GM19397 (cell line): ENCODE data around the gene AGAP1.
"Not testable (repeated sequence)": the region's sequence is repeated elsewhere in the genome, so short reads cannot be mapped to it uniquely, and the experiment has no call there.

ENCODE experiments used
- ATAC-seq: cut with Tn5 transposase; IDR thresholded peaks from one replicate; pipeline ENCODE4 v1.9.1; 2021; ENCODE audit warnings: mild to moderate bottlenecking, moderate library complexity; ENCODE audit not compliant: unreplicated experiment

Gene AGAP1

GRCh38 chr2:235925250-235925919 lies 431.5 kb downstream of the AGAP1 start:
- ATAC-seq: no peak

DNA sequence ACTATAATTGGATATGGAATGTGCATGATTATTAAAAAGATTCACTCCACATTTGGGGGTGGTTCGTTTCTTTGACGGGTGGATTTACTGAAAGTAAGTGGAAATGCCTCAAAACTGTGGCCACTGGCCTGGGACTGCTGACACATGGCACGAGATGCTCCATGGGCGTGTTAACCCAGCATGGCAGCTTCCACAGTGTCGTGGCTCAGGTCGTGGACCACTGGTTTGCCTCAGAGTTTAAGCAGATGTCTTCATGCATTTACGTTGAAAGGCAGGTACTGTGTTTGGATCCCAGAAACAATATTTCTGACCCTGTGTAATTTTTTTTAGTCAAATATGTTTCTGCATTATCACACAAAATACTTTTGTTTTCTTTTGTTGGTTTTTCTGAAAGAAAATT lies 432.4 kb downstream of the AGAP1 start:
- ATAC-seq: no peak

GRCh38 chr2:235928751-235929370 lies 435.0 kb downstream of the AGAP1 start:
- ATAC-seq: no peak

DNA sequence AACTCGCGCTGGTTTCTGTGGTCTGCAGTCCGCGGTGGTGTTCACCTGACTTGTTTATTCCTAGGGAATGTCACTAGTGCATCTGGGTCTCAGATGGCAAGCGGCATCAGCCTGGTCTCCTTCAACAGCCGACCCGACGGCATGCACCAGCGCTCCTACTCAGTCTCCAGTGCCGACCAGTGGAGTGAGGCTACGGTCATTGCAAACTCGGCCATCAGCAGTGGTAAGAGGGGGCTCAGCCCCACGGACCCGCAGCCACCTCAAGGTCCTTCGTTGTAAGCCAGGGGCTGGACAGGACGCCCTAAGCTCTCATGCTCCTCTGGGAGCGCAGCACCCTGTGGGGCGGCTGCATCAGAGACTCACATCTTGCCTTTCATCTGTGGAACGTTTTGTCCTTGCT lies 436.9 kb downstream of the AGAP1 start:
- ATAC-seq: no peak

DNA sequence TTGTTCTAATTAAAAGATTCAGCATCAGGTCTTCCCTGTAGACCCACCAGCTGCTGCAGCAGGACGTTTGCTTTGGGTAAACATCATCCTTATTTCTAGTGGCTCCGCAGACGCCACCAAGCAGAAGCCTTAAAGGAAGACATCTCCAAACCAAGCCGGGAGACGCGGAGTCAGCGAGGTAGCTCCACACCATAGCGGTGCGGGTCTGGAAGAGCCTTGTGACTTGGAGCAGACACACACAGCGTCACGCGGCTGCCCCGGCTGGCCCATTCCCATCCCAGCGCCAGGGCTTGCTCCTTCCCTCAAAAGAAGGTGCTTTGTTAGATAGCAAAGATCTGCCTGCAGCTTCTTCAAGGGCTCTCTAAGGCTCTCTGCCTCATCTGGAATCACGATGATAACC lies 437.8 kb downstream of the AGAP1 start:
- ATAC-seq: no peak

DNA sequence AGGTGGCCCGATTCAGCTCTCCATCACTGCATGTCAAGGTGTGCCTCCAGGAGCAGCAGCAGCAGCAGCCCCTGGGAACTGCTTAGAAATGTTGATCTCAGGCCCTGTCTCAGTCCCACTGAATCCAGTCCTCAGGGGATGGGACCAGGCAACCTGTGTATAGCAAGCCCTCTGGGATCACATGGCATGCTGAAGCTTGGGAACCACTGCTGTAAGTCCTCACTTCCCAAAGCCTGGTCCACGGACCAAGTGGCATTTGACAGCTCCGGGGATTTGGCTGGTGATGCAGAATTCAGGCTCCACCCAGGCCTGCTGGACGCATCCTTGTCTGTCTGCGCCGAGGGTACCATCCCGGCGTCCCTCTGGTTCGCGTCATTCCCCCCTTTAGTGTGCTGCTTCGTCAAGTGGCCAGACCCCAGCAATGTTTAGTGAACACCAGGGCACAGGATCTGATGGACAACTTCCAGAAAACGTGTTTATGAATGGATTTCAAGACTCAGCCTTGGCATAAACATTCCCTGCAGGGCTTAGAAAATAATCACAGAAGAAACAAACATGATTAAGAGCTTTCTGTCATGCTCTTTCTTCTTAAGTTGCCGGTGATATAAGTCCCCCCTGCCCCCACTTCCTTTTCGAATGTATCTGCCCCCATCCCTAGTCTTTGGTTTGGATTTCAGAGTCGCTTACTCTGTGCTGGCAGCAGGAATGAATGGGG lies 440.4 kb downstream of the AGAP1 start:
- ATAC-seq: no peak

DNA sequence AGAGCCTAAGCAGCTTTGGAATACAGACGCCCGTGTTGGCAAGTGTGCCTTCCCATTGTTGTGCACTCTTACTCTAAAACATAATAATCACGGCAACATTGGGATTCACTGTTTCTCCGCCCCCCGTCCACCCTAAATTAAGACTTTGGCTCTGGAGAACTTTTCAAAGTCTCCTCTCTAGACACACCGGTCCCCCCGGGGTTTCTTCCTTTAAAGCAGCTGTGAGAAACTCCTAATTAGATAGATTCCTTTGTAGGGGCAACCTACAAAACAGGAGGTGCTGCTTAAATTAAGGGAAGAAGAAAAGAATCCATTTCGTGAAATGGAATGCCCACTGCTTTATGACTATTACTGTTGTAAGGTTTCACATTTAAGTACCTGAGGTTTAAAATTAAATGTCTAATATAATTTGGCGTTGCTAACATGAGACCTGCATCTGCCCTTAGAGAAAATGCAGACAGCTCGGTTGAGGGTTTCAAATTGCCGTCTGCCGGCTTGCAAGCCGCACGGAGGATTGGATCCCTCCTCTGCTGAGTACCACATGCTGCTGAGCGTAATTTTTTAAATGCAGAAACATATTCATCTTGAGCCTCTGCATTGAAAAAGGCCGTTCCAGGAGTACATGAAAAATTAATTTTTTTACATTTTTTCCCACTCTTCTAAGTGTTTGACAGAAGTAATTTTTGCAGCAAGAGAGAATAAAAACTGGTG lies 441.1 kb downstream of the AGAP1 start:
- no peak for ATAC-seq

GRCh38 chr2:235935773-235936172 lies 441.9 kb downstream of the AGAP1 start:
- ATAC-seq: no peak

DNA sequence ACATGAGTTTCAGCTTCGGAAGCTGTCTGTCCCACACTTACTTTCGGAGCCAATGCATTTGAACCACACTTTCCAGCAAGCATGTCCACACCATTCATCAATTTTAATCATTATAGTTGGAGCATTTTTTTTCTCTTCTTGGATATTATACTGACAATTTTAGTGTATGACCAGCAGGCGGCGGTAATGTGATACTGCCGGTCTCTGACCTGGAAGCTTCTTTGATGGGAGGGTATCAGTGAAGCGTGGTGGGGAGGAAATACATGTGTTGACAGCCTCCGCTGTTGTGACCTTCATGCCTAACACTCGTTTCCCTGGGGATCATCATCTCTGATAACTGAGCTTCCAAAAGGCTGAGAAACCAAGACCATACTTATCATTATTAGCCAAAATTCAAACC lies 442.6 kb downstream of the AGAP1 start:
- ATAC-seq: no peak

DNA sequence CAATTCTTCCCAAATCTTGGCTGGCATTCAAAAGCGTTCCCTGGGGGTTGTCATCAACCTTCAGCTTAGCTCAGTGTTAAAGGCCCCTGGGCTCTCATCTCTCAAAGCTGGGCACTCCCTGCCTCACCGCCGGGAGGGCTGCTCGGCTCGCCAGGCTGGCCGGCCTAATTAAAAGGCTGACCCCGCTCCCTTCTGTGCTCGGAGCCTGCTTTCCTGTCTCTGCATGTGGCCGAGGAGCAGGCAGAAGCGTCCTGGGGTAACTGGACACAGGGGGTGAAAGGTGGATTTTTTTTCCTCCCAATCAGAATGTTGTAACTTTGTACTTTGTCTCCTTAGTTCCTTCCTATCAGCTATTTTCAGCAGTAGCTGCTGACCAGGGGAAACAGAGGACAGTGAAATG lies 443.2 kb downstream of the AGAP1 start:
- no peak for ATAC-seq

- no peak for ATAC-seq
Observed at GRCh38 chr2:235937526-235937925, 443.7 kb downstream of the AGAP1 start.

GRCh38 chr2:235937936-235938335 lies 444.1 kb downstream of the AGAP1 start:
- ATAC-seq: no peak

DNA sequence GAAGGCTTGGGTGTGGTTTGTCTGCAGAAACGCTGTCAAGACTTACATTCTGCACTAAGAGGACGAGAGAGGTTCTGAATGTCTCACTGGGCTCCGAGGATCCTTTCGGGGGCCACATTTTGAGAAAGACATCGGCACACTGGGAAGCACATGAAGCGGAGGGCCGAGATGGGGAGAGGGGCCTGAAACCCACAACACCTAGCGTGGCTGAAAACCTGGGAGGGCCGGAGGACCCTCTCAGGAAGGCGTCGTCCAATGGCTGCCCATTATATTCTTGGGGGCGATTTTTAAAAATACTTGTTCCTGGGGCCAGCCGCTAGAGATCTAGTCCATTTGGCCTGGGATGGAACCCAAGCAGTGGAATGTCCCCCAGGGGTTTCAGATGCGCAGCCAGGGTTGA lies 444.8 kb downstream of the AGAP1 start:
- ATAC-seq: no peak

DNA sequence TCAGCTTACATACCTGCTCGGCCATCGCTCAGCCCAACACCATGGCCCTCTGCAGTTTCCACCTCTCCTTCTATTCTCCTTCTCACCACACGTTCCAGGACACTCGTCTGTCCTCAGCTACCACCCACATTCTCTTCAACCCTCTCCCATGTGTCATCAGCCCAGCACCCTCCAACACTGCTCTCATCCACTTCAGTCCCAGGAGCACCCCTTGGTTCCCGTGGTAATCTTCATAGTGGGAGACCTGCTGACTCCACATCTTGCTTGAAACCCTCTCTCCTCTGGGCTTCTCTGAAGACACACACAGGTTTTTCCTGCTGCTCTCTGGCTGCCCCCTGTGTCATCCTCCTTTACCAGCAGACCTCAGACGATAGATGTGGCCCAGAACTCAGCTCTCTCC lies 445.6 kb downstream of the AGAP1 start:
- no peak for ATAC-seq

- no peak for ATAC-seq
Observed at GRCh38 chr2:235940330-235940729, 446.5 kb downstream of the AGAP1 start.

- ATAC-seq: no peak
Observed at GRCh38 chr2:235944591-235944990, 450.7 kb downstream of the AGAP1 start.

DNA sequence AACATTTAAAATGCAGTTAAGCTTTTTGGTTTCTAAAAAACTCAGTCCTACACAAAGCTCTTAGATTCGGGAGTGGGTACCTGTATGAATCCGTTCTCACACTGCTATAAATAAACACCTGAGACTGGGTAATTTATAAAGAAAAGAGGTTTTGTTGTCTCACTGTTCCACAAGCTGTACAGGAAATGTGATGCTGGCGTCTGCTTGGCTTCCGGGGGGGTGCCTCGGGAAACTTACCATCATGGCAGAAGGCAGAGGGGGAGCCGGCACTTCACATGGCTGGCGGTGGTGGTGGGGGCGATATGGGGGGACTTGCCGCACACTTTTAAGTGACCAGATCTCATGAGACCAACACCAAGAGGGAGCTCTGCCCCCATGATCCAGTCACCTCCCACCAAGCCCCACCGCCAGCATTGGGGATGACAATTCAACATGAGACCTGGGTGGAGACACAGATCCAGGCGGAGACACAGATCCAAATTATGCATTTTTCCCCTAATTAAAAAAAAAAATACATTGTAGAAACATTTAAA lies 451.8 kb downstream of the AGAP1 start:
- no peak for ATAC-seq

DNA sequence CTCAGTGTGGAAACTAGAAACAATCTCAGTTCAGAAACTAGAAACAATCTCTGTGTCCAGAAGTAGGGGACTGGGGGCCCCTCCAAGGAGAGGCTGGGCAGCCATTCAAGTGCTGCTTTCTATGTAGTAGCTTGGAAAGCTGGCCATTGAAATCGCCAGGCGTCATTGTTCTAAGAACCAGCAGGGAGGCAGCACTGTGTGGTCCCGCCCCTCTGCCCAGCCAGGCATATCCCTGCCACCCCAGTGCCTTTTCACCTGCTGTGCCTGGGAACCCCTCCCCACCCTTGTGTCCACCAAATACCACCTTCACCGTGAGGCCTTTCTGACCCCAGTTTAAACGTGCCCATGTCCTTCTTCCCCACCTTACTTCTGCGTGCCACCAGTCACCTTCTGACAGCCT lies 452.7 kb downstream of the AGAP1 start:
- ATAC-seq: no peak

GRCh38 chr2:235947055-235947454 lies 453.2 kb downstream of the AGAP1 start:
- not testable (repeated sequence) for ATAC-seq

- no peak for ATAC-seq
Observed at GRCh38 chr2:235949567-235950472, 456.0 kb downstream of the AGAP1 start.
